Testis (tissue), 3 donors: ENCODE data around the gene NCKAP5. TPM values are rescaled to one million over a fixed set of nuclear protein-coding genes. Genes with fewer than 3 reads are reported as not detected.

Experiments
- DNase-seq: peaks from one replicate; pipeline ENCODE4 v3.0.0-alpha.2; 2019
- H3K27ac ChIP-seq, 2 donors: fragments of 200-600 bp; sonication (generic); one replicate each; pipeline ENCODE4 v1.5.1; 2019
- H3K27me3 ChIP-seq: fragments of 200-600 bp; sonication (generic); one replicate; pipeline ENCODE4 v1.5.1; 2019
- H3K36me3 ChIP-seq: fragments of 200-600 bp; sonication (generic); one replicate; pipeline ENCODE4 v1.5.1; 2017; ENCODE audit warnings: low read depth; ENCODE audit errors: missing control alignments
- H3K4me1 ChIP-seq: fragments of 200-600 bp; sonication (generic); one replicate; pipeline ENCODE4 v1.5.1; 2019
- H3K4me3 ChIP-seq, 2 donors: fragments of 200-600 bp; sonication (generic); one replicate each; pipeline ENCODE4 v1.5.1; 2017 to 2019
- H3K9me3 ChIP-seq: fragments of 200-600 bp; sonication (generic); one replicate; pipeline ENCODE4 v1.5.1; 2017
- POLR2A ChIP-seq: fragments of 450-650 bp; IDR thresholded peaks from one replicate; pipeline ENCODE4 v1.6.1; 2017; ENCODE audit warnings: antibody characterized with exemption, mild to moderate bottlenecking, moderate library complexity
- WGBS, 2 donors: methylation state at CpG; one replicate each; pipeline ENCODE4 v1.1.5; 2018; 5-methylcytosine and 5-hydroxymethylcytosine counted together
- intact Hi-C: fragments of 100-400 bp; cut with DNase I; formaldehyde crosslinking; loops from one replicate; pipeline ENCODE4 v1.15.1; 2023; ENCODE audit warnings: low total_unique reads
- polyA plus RNA-seq: library from polyadenylated mRNA; stranded (reverse); fragments of 350-450 nt; fragmentation: Illumina TruSeq; extraction: RNeasy Lipid Tissue Mini Kit (QIAGEN cat#74804); gene quantifications from one replicate; pipeline ENCODE4 v1.2.3, GENCODE V29; 2014; ENCODE audit warnings: low read depth, low replicate concordance; ENCODE audit not compliant: insufficient read depth
- total RNA-seq, 2 donors: library from RNA; depleted of rRNA; stranded (reverse); fragments of >200 nt; gene quantifications; one replicate each; pipeline ENCODE4 v1.2.3, GENCODE V29; 2016
- TF ChIP-seq, protein P1 (sequence below), 3 experiments: fragments of 450-650 bp in 2 of 3; fragments of 200-600 bp in 1 of 3; sonication (generic) in 1 of 3; IDR thresholded peaks; one replicate each; pipeline ENCODE4 v1.5.1; 2016 to 2019; ENCODE audit warnings: antibody characterized with exemption in 3 of 3, mild to moderate bottlenecking in 2 of 3, moderate library complexity in 1 of 3

The NCKAP5 gene
- total and polyA plus RNA-seq, 3 donors from 2014 or later, result 3.0 to 7.6 (median 6.3) TPM

- 61 to 73% methylated on average over 2 of the region's 2 CpGs for WGBS, 2 donors
- Histone ChIP-seq H3K4me3 (no peak overlapping the region), H3K27ac (no peak overlapping the region), H3K9me3 (no peaks in the 10 kb centered on the region), H3K27me3 (no peaks in the 10 kb centered on the region), H3K4me1 (no peaks in the 10 kb centered on the region), H3K36me3 (no peaks in the 10 kb centered on the region)
- no peak for DNase-seq
- no peak for TF ChIP-seq POLR2A
- TF ChIP-seq, protein P1, sequence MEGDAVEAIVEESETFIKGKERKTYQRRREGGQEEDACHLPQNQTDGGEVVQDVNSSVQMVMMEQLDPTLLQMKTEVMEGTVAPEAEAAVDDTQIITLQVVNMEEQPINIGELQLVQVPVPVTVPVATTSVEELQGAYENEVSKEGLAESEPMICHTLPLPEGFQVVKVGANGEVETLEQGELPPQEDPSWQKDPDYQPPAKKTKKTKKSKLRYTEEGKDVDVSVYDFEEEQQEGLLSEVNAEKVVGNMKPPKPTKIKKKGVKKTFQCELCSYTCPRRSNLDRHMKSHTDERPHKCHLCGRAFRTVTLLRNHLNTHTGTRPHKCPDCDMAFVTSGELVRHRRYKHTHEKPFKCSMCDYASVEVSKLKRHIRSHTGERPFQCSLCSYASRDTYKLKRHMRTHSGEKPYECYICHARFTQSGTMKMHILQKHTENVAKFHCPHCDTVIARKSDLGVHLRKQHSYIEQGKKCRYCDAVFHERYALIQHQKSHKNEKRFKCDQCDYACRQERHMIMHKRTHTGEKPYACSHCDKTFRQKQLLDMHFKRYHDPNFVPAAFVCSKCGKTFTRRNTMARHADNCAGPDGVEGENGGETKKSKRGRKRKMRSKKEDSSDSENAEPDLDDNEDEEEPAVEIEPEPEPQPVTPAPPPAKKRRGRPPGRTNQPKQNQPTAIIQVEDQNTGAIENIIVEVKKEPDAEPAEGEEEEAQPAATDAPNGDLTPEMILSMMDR (IDR thresholded peaks at IDR 0.05), result no peak
- intact Hi-C loops, result no loop called here
Measured at GRCh38 chr2:132980304-132980703, 588.0 kb downstream of the NCKAP5 start.

- TF ChIP-seq, protein P1 (IDR thresholded peaks at IDR 0.05), result no peak
- no peak for TF ChIP-seq POLR2A
- Histone ChIP-seq H3K4me1 (no peaks in the 10 kb centered on the region), H3K27me3 (no peaks in the 10 kb centered on the region), H3K27ac (no peak overlapping the region), H3K9me3 (no peaks in the 10 kb centered on the region), H3K4me3 (no peak overlapping the region), H3K36me3 (no peaks in the 10 kb centered on the region)
- intact Hi-C loops, result no loop called here
- 93 to 95% methylated on average over 5 of the region's 5 CpGs for WGBS, 2 donors
- DNase-seq, result no peak
Measured at GRCh38 chr2:132979339-132980093, 588.7 kb downstream of the NCKAP5 start.

DNA sequence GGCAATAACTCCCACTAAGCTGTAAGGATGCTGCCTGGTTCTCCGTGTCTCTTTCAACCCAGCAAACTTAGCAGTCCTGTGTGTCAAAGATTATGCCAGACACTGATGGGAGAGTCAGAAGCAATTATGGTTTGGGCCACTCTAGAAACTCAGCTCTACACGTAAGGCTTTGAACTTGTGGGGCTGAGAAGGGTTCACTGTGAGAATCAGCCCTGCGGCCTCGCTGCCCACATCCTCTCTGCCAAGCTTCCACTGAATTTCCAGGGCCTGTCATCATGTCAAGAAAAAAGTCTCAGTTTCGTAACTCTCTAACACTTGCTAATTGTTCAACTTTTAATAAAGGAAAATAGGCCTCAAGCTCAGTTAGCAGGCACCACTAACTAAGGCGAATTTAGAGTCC is 589.4 kb downstream of the NCKAP5 start:
- H3K27me3 ChIP-seq, result no peaks in the 10 kb centered on the region
- no peak overlapping the region for H3K27ac ChIP-seq
- intact Hi-C loops, result no loop called here
- no peaks in the 10 kb centered on the region for H3K9me3 ChIP-seq
- no peak overlapping the region for H3K4me3 ChIP-seq
- TF ChIP-seq POLR2A, result no peak
- TF ChIP-seq, protein P1 (IDR thresholded peaks at IDR 0.05), result no peak
- WGBS, 2 donors, result 91 to 97% methylated on average over 6 of the region's 6 CpGs
- no peaks in the 10 kb centered on the region for H3K4me1 ChIP-seq
- no peaks in the 10 kb centered on the region for H3K36me3 ChIP-seq
- no peak for DNase-seq

GRCh38 chr2:132977812-132978529 is 590.3 kb downstream of the NCKAP5 start:
- Histone ChIP-seq H3K36me3 (no peaks in the 10 kb centered on the region), H3K9me3 (no peaks in the 10 kb centered on the region), H3K4me1 (no peaks in the 10 kb centered on the region), H3K27me3 (no peaks in the 10 kb centered on the region), H3K4me3 (no peak overlapping the region), H3K27ac (no peak overlapping the region)
- TF ChIP-seq, protein P1 (IDR thresholded peaks at IDR 0.05), result no peak
- no peak for TF ChIP-seq POLR2A
- intact Hi-C loops, result no loop called here
- no peak for DNase-seq
- WGBS, 2 donors, result 79 to 86% methylated on average over 4 of the region's 4 CpGs
